ENCODE results near the gene TRAPPC11.

DNA sequence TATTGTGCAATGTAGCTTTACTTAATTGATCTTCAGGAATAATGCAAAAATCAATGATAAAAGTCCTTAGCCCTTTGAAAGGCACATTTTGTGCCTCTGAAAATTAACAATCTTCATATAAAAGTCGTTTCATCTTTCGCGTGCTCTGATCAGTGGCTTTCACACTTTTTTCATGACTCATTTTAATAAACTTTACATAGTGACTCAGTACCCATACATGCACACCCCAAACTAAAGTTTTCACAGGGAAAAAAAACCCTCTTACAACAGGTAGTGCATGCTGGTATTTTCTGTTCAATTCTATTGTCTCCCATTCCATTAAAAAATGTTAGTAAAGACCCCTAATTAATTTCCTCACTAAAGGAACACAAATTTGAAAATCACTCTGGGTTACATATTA is 21.6 kb upstream of the TRAPPC11 start:
- TF ChIP-seq, protein P1, sequence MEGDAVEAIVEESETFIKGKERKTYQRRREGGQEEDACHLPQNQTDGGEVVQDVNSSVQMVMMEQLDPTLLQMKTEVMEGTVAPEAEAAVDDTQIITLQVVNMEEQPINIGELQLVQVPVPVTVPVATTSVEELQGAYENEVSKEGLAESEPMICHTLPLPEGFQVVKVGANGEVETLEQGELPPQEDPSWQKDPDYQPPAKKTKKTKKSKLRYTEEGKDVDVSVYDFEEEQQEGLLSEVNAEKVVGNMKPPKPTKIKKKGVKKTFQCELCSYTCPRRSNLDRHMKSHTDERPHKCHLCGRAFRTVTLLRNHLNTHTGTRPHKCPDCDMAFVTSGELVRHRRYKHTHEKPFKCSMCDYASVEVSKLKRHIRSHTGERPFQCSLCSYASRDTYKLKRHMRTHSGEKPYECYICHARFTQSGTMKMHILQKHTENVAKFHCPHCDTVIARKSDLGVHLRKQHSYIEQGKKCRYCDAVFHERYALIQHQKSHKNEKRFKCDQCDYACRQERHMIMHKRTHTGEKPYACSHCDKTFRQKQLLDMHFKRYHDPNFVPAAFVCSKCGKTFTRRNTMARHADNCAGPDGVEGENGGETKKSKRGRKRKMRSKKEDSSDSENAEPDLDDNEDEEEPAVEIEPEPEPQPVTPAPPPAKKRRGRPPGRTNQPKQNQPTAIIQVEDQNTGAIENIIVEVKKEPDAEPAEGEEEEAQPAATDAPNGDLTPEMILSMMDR (IDR thresholded peaks at IDR 0.05; ENCODE audit: borderline replicate concordance, extremely low read depth, low read length, poor library complexity, severe bottlenecking): no peak
- TF ChIP-seq EZH2 (IDR thresholded peaks at IDR 0.05; ENCODE audit: borderline replicate concordance, low read depth, low read length, severe bottlenecking): no peak

All from DND-41 (cell line).